IPS-NIHi11 (cell line): ENCODE measurements around the gene MYL6B.

Experiments used
- DNase-seq: peaks from one replicate; pipeline ENCODE4 v3.0.0; 2012; ENCODE audit warnings: mixed read lengths, low spot score

MYL6B gene

DNA sequence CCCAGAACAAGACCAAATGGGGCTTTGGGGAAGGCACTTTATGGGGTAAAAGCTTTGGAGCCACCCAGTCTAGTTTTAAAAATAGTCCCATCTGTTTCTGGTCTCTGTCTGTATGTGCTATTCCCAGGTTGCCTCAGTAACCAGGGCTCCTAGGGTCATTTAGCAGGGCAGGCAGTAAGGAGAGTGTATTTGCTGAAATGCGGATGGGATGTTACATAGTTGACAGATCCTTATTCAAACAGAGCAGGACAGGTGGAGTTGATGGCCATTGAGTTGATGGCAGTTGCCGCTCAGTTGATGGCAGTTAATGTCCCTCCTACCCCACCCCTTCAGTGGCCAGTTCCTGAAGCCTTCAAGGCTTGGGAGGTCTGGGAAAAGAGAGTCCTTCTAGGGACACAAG lies 29.8 kb upstream of the MYL6B start:
- no peak for DNase-seq

DNA sequence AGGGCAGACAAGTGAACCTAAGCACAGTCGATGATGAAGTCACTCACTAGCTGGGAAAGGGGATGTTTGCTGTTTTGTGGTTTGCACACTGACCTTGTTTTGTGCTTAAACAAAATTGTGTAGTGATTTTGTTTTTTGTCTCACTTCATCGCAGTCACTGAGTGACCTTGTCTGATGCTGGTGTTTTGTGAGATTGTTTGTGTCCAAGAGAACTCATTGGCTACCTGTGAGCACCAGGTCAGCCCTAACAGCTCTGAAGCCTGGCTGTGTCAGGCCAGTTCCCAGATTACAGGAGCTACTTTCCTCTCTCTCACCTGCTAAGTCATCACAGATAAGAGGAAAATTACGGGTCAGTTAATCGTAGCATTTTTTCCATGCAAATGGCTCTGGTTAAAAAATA lies 28.3 kb upstream of the MYL6B start:
- DNase-seq, result no peak

DNA sequence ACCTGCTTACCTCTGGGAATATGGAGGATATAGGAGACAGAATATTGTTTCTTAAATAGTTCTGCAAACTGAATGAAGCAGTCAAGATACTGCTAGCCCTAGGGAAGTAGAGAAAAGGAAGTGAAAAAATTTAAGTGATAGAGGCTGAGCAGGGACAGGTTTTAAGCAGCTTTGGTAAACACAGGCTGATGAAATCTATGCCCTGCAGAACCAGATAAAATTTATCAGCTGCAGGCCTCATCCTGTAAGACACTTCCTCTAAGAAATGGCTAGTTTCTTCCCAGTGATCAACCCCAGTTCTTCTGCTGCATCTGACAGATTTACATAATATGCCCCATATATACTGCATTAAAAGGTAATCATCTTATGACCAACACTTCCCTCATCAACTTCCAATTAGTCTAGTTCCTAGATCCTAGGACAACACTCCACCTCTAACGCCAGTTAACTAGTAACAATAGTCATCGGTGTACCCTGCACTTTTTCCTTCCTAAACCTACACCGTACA lies 25.6 kb upstream of the MYL6B start:
- DNase-seq, result no peak

DNA sequence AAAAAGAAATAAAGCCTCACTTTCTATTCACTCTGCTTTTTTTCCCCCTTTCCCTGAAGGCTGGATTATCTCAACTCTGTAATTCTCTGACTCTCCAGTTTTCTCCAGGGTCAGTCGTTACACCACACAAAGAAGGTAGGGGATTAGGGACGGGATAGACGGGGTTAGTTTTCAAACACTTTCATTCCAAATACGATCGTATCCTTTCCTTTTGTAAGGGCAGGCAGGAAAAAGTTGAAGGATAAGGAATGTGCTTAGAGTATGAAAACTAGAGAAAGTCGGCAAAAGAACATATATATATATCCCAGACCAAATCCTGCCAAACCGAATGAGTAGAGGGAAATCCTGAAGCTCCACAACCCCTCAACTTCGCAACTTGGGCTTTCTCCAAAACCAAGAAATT lies 24.9 kb upstream of the MYL6B start:
- DNase-seq, result no peak

DNA sequence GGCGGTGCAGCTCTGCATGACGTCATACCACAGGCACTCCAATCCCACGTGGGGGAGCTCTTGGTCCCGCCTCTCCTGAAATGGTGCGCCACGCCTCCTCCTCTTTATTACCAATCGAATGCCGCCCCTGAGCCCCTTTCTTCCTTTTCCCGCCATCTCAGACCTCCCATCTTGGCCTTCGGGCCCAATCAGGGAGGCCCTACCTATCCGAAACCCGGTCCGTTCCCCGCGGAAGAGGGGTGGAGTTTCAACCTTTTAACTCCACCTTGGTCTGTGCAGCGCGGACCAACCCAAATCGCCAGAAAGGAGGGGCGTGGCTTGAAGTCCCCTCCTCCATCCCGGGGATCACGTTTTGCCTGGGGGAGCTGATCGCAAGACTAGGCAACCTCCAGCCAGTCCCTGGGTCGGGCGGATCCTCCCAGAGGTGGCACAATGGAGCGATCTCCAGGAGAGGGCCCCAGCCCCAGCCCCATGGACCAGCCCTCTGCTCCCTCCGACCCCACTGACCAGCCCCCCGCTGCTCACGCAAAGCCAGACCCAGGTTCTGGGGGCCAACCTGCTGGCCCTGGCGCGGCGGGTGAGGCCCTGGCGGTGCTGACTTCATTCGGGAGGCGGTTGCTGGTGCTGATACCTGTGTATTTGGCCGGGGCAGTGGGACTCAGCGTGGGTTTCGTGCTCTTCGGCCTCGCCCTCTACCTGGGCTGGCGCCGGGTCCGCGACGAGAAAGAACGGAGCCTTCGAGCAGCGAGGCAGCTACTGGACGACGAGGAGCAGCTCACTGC lies 24.3 kb upstream of the MYL6B start, which contains the start of gene ESYT1:
Gene ESYT1 (plus strand): TSS at position 380 of the 782 bp plus-strand sequence. CDS start 53 bp downstream, at position 433.
- DNase-seq, result peak; percentile 95

DNA sequence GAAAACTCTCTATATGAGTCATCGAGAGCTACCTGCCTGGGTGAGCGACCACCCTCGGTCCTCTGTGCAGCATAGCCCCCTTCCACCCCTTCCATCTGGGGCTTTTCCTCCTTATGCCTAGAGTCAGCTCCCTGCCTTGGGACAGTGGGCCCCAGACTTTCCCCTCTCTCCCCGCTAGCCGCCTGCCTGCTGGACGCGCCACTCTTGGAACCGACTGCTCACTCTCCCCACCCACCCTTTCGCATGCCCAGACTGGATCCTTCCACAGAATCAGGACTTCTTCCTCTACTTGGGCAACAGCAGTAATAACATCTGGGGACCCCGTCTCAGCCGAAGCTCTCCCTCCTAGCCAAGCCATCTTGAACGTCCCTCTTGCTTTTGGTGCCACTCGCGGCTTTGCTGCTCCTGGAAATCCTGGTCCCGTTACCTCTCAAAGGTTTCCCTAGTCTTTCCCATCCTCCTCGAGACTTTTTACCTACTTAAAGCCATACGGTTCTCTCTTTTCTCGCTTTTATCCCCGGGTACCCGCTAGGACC lies 23.6 kb upstream of the MYL6B start:
- DNase-seq, result peak; percentile 23

DNA sequence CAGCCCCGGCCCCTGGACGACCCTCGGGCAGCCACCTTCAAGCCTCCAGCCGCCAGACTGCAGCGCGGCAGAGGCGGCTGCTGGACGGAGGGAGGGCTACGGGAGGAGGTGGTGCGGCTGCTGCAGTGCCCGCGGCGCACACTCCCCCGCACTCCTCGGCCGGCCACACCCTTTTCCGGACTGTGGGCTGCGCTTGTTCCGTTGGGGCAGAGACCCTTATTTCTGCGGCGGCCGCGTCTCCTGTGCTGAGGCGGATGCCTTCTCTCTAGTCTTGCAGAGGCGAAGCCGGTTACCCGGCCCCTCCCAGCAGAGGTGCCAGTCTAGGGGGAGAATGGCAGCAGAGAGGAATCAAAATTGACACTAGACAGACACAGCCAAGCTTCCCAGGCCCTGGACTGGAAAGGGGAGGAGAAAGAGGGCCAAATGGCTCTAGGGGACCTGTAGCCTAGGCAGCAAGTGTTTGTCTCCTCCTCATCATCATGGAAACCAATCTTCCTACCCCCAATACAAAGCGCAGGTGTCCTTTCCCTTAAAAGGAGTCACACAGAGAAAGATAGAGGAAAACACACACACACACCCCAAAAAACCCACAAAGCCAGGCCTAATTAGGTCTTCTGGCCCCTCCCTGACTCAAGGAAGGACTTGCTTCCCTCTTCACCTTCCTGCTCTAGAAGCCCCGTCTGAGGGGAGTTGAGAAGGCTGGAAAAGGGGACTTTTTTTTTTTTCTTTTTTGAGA lies 23.0 kb upstream of the MYL6B start:
- peak; percentile 80 for DNase-seq

DNA sequence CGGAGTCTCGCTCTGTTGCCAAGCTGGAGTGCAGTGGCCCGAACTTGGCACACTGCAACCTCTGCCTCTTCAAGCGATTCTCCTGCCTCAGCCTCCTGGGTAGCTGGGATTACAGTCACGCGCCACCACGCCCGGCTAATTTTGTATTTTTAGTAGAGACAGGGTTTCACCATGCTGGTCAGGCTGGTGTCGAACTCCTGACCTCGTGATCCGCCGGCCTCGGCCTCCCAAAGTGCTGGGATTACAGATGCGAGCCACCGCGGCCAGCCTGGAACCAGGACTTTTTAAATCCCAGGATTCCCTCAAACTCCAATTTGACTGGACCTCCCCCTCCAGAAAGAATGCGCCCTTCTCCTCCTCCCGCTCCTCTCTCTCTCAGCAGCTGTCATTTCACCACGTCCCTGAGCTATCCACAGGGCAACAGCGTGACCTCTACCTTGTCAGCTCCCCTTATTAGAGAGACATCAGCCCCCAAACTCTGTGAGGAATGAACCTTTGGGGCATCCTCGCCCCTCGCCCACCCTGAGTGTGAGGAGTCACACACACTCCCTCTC lies 22.4 kb upstream of the MYL6B start:
- DNase-seq, result no peak

DNA sequence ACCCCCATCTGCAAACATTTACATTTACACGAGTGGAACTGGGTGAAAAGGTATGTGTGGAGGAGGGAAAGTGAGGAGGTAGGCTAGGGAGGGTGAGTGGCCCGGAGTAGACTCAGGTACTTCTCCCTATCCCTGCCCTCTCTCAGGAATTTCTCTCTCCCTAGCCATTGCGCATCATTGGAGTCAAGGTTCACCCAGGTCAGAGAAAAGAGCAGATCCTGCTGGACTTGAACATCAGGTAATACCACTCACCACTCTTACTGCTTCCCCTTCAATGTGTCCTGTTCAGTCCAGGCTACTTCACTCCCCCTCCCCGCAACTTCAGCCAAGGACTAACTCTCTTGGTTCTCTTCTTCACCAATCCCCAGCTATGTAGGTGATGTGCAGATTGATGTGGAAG lies 21.5 kb upstream of the MYL6B start:
- no peak for DNase-seq

DNA sequence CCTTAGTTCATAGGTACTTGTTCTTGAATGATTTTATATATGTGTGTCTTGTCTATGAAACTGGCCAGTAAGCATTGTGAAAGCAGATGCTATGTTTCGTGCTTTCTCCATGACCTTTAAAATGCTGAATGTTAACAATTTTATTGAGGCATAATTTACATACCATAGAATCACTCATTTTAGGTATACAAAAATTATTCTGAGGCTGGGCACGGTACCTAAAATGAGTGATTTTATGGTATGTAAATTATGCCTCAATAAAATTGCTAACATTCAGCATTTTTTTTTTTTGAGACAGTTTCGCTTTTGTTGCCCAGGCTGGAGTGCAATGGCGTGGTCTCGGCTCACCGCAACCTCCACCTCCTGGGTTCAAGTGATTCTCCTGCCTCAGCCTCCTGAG lies 17.5 kb upstream of the MYL6B start:
- no peak for DNase-seq

DNA sequence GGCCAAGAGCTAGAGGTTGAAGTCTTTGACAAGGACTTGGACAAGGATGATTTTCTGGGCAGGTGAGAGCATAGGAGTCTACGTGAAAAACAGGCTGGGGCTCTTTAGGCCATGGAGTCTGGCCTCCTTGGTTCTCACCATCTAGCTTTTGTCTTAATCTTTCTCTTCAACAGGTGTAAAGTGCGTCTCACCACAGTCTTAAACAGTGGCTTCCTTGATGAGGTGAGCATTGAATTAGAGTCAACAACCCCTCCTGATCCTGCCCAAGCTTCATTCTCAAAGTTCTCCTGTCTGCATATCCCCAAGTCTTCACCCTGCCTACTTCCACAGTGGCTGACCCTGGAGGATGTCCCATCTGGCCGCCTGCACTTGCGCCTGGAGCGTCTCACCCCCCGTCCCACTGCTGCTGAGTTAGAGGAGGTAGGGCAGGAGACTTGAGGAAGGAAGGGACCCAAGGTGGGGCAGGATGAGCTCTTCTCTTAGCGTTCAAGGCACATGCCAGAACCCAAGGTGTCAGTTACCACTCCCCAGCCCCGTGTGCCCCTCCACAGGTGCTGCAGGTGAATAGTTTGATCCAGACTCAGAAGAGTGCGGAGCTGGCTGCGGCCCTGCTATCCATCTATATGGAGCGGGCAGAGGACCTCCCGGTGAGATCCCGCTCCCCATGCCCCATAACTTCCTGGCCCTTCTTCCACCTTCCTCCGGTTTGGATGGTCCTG lies 14.4 kb upstream of the MYL6B start:
- DNase-seq, result no peak

DNA sequence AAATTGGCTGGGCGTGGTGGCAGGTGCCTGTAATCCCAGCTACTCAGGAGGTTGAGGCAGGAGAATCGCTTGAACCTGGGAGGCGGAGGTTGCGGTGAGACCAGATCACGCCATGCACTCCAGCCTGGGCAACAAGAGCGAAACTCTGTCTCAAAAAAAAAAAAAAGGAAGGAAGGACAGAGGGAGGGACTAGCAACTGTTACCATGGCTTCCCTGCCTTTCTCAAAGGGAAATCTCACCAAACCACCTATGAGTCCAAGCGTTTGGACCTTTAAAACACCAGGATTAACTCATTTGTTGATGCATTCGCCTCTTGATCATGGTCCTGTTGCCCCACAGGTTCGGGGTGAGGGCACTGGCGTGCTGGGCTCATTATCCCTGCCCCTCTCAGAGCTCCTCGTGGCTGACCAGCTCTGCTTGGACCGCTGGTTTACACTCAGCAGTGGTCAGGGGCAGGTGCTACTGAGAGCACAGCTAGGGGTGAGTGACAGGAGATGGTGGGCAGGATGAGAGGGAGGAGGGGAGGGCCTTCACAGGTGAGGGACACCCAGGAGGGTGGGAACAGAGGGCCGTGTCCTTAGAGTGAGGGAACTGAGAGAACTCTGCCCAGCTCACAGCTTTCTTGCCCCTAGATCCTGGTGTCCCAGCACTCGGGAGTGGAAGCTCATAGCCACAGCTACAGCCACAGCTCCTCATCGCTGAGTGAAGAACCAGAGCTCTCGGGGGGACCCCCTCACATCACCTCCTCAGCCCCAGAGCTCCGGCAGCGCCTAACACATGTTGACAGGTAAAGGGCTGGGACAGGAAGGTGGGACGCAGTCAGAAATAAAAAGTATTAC lies 10.2 kb upstream of the MYL6B start:
- no peak for DNase-seq

DNA sequence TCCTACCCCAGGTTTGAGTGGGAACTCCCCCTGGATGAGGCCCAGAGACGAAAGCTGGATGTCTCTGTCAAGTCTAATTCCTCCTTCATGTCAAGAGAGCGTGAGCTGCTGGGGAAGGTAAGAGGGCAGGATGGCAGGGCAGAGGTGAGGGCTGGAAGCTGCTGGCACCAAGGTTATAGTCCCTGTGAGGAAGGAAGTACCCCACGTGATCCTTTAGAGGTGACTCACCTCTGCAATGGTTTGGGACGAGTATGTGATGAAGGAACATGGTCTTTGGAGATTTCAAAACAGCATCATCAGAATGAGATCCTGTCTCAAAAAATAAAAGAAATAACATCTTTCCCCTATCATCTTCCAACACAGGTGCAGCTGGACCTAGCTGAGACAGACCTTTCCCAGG lies 9.2 kb upstream of the MYL6B start:
- no peak for DNase-seq

DNA sequence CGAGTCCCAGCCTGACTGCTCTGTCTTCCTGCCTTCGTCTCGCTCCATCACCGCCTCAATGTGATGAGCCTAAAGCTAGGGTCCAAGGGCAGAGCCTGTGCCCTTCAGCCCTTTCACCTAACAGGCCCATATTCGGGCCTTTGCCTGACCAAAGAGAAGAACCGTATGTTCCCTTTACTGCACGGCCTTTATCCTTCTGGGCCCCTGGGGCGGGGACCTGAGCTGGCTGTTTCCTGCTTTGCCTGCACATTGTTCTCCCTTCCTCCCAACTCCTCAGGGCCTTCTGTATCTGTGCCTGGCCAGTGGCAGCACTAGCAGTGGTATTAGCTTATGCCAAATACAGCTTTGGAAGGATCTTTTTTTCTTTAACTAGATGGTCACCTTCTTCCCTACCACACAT lies 8.5 kb upstream of the MYL6B start:
- no peak for DNase-seq

DNA sequence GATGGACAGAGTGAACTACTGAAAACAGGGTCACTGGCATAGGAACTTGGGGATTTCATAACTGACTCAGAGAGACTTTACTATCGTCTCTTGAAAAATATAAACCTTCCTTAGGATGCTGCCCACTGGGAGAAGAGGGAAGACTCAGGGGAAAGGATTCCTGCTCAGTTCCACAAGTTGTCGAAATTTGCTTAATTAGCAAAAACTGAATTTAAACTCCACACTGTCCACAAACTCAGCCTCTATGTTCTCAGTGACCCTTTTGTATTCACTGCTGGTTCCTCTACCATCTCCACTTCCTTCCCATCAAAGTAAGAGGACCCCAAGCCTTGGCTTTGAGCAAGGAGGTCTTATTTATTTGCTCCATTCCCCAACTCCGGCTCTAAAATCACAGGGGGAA lies 7.2 kb upstream of the MYL6B start:
- DNase-seq, result no peak

DNA sequence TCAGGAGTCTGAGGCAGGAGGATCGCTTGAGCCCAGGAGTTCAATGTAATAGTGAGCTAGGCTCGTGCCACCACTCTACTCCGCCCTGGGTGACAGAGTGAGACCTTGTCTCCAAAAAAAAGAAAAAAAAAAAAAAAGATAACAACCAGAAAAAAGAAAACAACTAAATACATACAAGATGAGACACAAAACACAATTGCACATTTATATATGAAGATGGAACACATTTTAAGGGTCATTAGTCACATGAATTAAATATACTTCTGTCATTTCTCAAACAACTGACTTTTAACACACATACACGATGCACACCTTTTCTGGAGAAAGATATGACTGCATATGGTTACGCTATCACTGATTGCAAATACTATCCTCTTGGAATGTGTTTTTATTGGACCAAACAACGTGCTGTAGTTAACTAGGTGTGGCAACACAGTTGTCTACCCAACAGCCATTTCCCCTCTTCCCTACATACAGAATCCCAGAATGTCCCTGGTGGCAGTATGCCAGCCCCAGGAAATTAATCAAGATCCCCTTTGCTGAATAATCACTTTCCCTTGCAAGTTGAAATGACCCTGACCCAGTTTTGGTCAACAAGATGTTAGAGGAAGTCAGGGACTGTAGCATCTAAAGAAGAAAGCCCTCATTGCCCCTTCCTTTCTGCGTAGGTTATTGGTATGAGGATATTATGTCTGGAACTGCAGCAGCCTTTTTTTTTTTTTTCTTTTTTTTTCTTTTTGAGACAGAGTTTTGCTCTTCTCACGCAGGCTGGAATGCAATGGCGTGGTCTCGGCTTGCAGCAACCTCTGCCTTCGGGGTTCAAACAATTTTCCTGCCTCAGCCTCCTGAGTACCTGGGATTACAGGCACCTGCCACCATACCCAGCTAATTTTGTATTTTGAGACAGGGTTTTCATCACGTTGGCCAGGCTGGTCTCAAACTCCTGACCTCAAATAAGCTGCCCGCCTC lies 5.6 kb upstream of the MYL6B start:
- no peak for DNase-seq

DNA sequence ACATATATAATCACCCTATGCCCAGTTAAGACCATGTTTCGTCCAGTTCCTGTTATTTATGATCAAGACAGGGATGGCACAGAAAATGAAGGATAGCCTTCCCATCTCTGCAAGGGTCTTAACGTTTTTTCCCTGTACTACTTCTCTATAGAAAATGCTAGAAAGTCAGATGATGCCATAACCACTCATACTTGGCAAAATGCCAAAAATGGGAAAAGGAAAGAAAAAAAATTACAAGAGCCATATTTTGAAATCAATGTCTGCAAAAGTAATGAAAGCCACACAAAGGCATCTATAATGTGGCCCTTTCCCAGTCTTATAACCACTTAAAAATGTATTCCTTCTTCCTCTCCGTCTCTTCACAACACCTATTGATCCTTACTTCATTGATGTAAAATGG lies 1.8 kb upstream of the MYL6B start:
- DNase-seq, result no peak

DNA sequence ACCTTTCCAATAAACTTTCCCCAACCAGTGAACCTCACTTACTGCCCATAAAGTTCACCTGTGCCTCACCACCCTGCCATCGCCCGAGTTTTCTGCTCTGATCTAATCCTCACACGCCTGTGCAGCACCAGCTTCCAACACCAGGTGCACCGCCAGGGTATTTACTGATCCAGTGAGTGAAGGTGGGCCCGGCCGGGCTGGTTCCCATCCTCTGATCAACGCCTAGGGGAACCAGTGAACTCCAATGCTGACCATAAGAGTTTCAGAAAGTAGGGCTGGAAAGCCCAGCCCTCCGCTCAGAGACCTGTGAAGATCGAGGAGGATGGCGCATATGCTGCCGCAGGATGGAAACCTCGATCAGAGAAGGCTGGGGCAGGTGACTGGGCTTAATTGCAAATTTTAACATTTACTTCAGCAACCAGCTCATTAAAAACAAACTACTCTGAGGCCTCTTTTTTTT lies 685 bp upstream of the MYL6B start:
- peak; percentile 77 for DNase-seq

DNA sequence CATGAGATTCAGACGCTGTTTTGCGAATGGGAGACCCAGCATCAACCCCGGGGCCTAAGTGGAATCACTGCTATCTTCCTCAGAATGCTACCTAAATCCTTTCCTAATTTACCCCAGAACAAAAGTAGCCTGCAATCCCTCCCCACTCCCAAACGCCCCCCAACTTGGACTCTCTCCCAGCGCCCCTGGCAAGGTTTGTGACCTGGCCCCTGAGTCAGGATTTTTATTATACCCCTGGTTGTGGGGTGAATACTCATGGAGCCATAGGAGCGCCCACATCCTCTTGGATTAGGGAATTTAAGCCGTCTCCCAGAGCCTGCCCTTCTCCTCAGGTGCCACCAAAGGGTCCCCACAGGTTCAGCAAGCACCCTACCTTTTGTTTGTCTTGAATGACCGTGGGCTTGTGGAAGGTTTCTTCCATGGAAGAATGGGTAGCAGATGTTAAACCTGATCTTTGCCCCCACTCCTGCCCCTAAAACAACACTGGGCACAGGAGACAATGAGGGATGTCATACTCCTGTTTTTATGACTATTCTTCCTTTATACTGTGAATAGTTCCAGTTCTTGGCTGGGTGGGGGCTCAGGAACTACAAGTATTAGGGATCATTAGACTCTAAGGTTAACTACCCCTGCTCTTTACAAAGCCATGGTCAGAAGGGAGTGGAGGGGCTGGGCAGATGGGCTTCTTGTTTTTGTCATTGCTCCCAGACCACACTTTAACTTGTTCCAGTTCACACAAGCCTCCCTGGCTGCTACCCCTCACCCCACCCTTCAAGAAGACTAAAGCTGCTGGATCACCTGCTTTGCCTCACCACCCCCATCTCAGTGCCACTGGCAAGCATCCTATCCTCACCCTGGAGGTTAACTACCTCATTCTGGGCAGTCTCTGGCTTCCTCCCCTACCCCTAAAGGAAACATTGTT lies 630 bp downstream of the MYL6B start:
- DNase-seq, result no peak
